Mucosa of rectum (tissue), 2 donors: Measurements from ENCODE around the gene PTRHD1.

Experiments
- H3K27ac ChIP-seq, 2 donors: one replicate each; pipeline ENCODE4 v1.7.0; 2013; ENCODE audit warnings: inconsistent platforms in 2 of 2, low read depth in 2 of 2, low read length in 2 of 2
- H3K27me3 ChIP-seq, 2 donors: one replicate each; pipeline ENCODE4 v1.7.0; 2013; ENCODE audit warnings: low read length in 2 of 2; ENCODE audit not compliant: control insufficient read depth in 2 of 2, insufficient read depth in 2 of 2
- H3K36me3 ChIP-seq, 2 donors: one replicate each; pipeline ENCODE4 v1.7.0; 2013; ENCODE audit warnings: low read length in 2 of 2; ENCODE audit not compliant: control insufficient read depth in 2 of 2, insufficient read depth in 2 of 2
- H3K4me1 ChIP-seq, 2 donors: one replicate each; pipeline ENCODE4 v1.7.0; 2013; ENCODE audit warnings: low read length in 2 of 2, mild to moderate bottlenecking in 1 of 2; ENCODE audit not compliant: control insufficient read depth in 2 of 2, insufficient read depth in 2 of 2
- H3K4me3 ChIP-seq, 2 donors: one replicate each; pipeline ENCODE4 v1.7.0; 2013; ENCODE audit warnings: low read length in 2 of 2
- H3K9ac ChIP-seq, 2 donors: one replicate each; pipeline ENCODE4 v1.7.0; 2013; ENCODE audit warnings: low read length in 2 of 2, low read depth in 1 of 2, mild to moderate bottlenecking in 1 of 2
- H3K9me3 ChIP-seq, 2 donors: one replicate each; pipeline ENCODE4 v1.7.0; 2013; ENCODE audit warnings: low read length in 2 of 2; ENCODE audit not compliant: control insufficient read depth in 2 of 2
- donor health status: healthy.
- donor health status: Normal muscosa, but diverticular disease.

PTRHD1 gene

GRCh38 chr2:24830351-24830750 lies 37.2 kb upstream of the PTRHD1 start:
- Histone ChIP-seq H3K4me1 (peaks cover 0 to 5% of the 10 kb centered on the region in 2 donors), H3K9ac (no peak overlapping the region), H3K4me3 (no peak overlapping the region), H3K27ac (no peak overlapping the region), H3K9me3 (no peaks in the 10 kb centered on the region), H3K36me3 (peaks cover 5 to 6% of the 10 kb centered on the region in 2 donors), H3K27me3 (no peaks in the 10 kb centered on the region)

GRCh38 chr2:24828238-24828996 lies 35.2 kb upstream of the PTRHD1 start:
- Histone ChIP-seq H3K9ac (no peak overlapping the region), H3K4me1 (peaks cover 0 to 5% of the 10 kb centered on the region in 2 donors), H3K4me3 (no peak overlapping the region), H3K27me3 (no peaks in the 10 kb centered on the region), H3K36me3 (peaks cover 2 to 4% of the 10 kb centered on the region in 2 donors), H3K27ac (no peak overlapping the region), H3K9me3 (no peaks in the 10 kb centered on the region)

- Histone ChIP-seq H3K27me3 (no peaks in the 10 kb centered on the region), H3K36me3 (peaks cover 2 to 4% of the 10 kb centered on the region in 2 donors), H3K4me3 (no peak overlapping the region), H3K4me1 (peaks cover 0 to 5% of the 10 kb centered on the region in 2 donors), H3K9ac (no peak overlapping the region), H3K9me3 (no peaks in the 10 kb centered on the region), H3K27ac (no peak overlapping the region)
Measured at GRCh38 chr2:24827321-24828237, 34.4 kb upstream of the PTRHD1 start.

- peaks cover 9 to 12% of the 10 kb centered on the region in 2 donors for H3K36me3 ChIP-seq
Measured at GRCh38 chr2:24826773-24827145, 33.6 kb upstream of the PTRHD1 start.

GRCh38 chr2:24825883-24826772 lies 32.9 kb upstream of the PTRHD1 start:
- H3K4me3 ChIP-seq = no peak overlapping the region
- peaks cover 0 to 5% of the 10 kb centered on the region in 2 donors for H3K4me1 ChIP-seq
- no peak overlapping the region for H3K27ac ChIP-seq
- no peaks in the 10 kb centered on the region for H3K27me3 ChIP-seq
- H3K9ac ChIP-seq = no peak overlapping the region
- peaks cover 10 to 15% of the 10 kb centered on the region in 2 donors for H3K36me3 ChIP-seq
- H3K9me3 ChIP-seq = no peaks in the 10 kb centered on the region

More at GRCh38 chr2:24826773-24827145, 33.6 kb upstream of the PTRHD1 start:
- no peaks in the 10 kb centered on the region for H3K27me3 ChIP-seq
- H3K9me3 ChIP-seq = no peaks in the 10 kb centered on the region
- no peak overlapping the region for H3K27ac ChIP-seq
- peaks cover 0 to 5% of the 10 kb centered on the region in 2 donors for H3K4me1 ChIP-seq
- no peak overlapping the region for H3K9ac ChIP-seq
- H3K4me3 ChIP-seq = no peak overlapping the region

GRCh38 chr2:24824966-24825882 lies 32.0 kb upstream of the PTRHD1 start:
- no peaks in the 10 kb centered on the region for H3K9me3 ChIP-seq
- H3K9ac ChIP-seq = no peak overlapping the region
- peaks cover 16 to 24% of the 10 kb centered on the region in 2 donors for H3K36me3 ChIP-seq
- no peaks in the 10 kb centered on the region for H3K27me3 ChIP-seq
- H3K27ac ChIP-seq = no peak overlapping the region
- peaks cover 0 to 5% of the 10 kb centered on the region in 2 donors for H3K4me1 ChIP-seq
- no peak overlapping the region for H3K4me3 ChIP-seq

GRCh38 chr2:24824071-24824588 lies 30.9 kb upstream of the PTRHD1 start:
- Histone ChIP-seq H3K36me3 (peaks cover 20 to 30% of the 10 kb centered on the region in 2 donors), H3K4me3 (no peak overlapping the region), H3K4me1 (peaks cover 0 to 5% of the 10 kb centered on the region in 2 donors), H3K27ac (no peak overlapping the region), H3K9ac (no peak overlapping the region), H3K27me3 (no peaks in the 10 kb centered on the region), H3K9me3 (no peaks in the 10 kb centered on the region)

- Histone ChIP-seq H3K27me3 (no peaks in the 10 kb centered on the region), H3K27ac (no peak overlapping the region), H3K36me3 (peaks cover 30 to 34% of the 10 kb centered on the region in 2 donors), H3K4me1 (peaks cover 0 to 2% of the 10 kb centered on the region in 2 donors), H3K9me3 (no peaks in the 10 kb centered on the region), H3K9ac (no peak overlapping the region), H3K4me3 (no peak overlapping the region)
Measured at GRCh38 chr2:24822049-24822706, 29.0 kb upstream of the PTRHD1 start.
